Activated CD4-positive, alpha-beta T cell treated with anti-CD3 and anti-CD28 coated beads, Interleukin-2, amount 50 U/mL, for 24 hours (primary cell): ENCODE measurements around the gene CTNNA3.

Experiments used
- DNase-seq, 2 donors: peaks; one replicate each; pipeline ENCODE4 v3.0.0-alpha.2; 2020; ENCODE audit warnings: low read depth in 1 of 2, low spot score in 1 of 2

Gene CTNNA3

GRCh38 chr10:67666416-67667034 is 29.5 kb downstream of the CTNNA3 start:
- no peak for DNase-seq

GRCh38 chr10:67665491-67665890 is 30.5 kb downstream of the CTNNA3 start:
- DNase-seq, result no peak

GRCh38 chr10:67664942-67665341 is 31.1 kb downstream of the CTNNA3 start:
- no peak for DNase-seq

- no peak for DNase-seq
Observed at GRCh38 chr10:67663449-67664087, 32.4 kb downstream of the CTNNA3 start.

GRCh38 chr10:67662415-67662814 is 33.6 kb downstream of the CTNNA3 start:
- DNase-seq, result no peak

- no peak for DNase-seq
Observed at GRCh38 chr10:67659497-67659896, 36.5 kb downstream of the CTNNA3 start.

- DNase-seq, result no peak
Observed at GRCh38 chr10:67657775-67658174, 38.2 kb downstream of the CTNNA3 start.

GRCh38 chr10:67650558-67650957 is 45.4 kb downstream of the CTNNA3 start:
- DNase-seq, result no peak

- no peak for DNase-seq
Observed at GRCh38 chr10:67648613-67649229, 47.3 kb downstream of the CTNNA3 start.

- DNase-seq, result no peak
Observed at GRCh38 chr10:67630904-67631303, 65.1 kb downstream of the CTNNA3 start.

- DNase-seq, result no peak
Observed at GRCh38 chr10:67629461-67629971, 66.5 kb downstream of the CTNNA3 start.

- no peak for DNase-seq
Observed at GRCh38 chr10:67622984-67623383, 73.0 kb downstream of the CTNNA3 start.

- DNase-seq, result no peak
Observed at GRCh38 chr10:67622511-67622910, 73.5 kb downstream of the CTNNA3 start.

GRCh38 chr10:67621834-67622233 is 74.2 kb downstream of the CTNNA3 start:
- DNase-seq, result no peak

GRCh38 chr10:67618116-67618515 is 77.9 kb downstream of the CTNNA3 start:
- no peak for DNase-seq

- peak in 1 of 2 donors; percentile 29 for DNase-seq
Observed at GRCh38 chr10:67612577-67613537, 83.1 kb downstream of the CTNNA3 start.

- DNase-seq, result no peak
Observed at GRCh38 chr10:67612176-67612575, 83.8 kb downstream of the CTNNA3 start.

GRCh38 chr10:67609996-67610793 is 85.8 kb downstream of the CTNNA3 start:
- no peak for DNase-seq

- no peak for DNase-seq
Observed at GRCh38 chr10:67608001-67608400, 88.0 kb downstream of the CTNNA3 start.

- DNase-seq, result no peak
Observed at GRCh38 chr10:67607472-67607871, 88.5 kb downstream of the CTNNA3 start.
